Liver (tissue), 9 donors: ENCODE measurements around the gene DOCK2. TPM values are rescaled to one million over a fixed set of nuclear protein-coding genes. Genes with fewer than 3 reads are reported as not detected.

Experiments used
- DNase-seq: peaks from one replicate; pipeline ENCODE4 v3.0.0-alpha.2; 2017; ENCODE audit warnings: low spot score
- H3K27ac ChIP-seq, 2 donors: one replicate each; pipeline ENCODE4 v1.7.0; 2013; ENCODE audit warnings: inconsistent platforms in 2 of 2, low read length in 2 of 2, control low read depth in 1 of 2, low read depth in 1 of 2, mild to moderate bottlenecking in 1 of 2
- H3K27me3 ChIP-seq, 4 donors: one replicate each; pipeline versions ENCODE4 v1.6.1 to v1.7.0; 2013; ENCODE audit warnings: low read length in 3 of 4, inconsistent platforms in 1 of 4, mild to moderate bottlenecking in 1 of 4, moderate library complexity in 1 of 4; ENCODE audit not compliant: control insufficient read depth in 4 of 4, insufficient read depth in 4 of 4
- H3K36me3 ChIP-seq, 4 donors: one replicate each; pipeline versions ENCODE4 v1.6.1 to v1.7.0; 2013; ENCODE audit warnings: low read length in 3 of 4, mild to moderate bottlenecking in 3 of 4, low read depth in 1 of 4, moderate library complexity in 1 of 4; ENCODE audit not compliant: control insufficient read depth in 4 of 4, insufficient read depth in 3 of 4
- H3K4me1 ChIP-seq, 4 donors: one replicate each; pipeline versions ENCODE4 v1.6.1 to v1.7.0; 2013; ENCODE audit warnings: low read length in 3 of 4, mild to moderate bottlenecking in 3 of 4, moderate library complexity in 1 of 4; ENCODE audit not compliant: control insufficient read depth in 4 of 4, insufficient read depth in 4 of 4
- H3K4me3 ChIP-seq, 3 donors: one replicate each; pipeline versions ENCODE4 v1.6.1 to v1.7.0; 2013; ENCODE audit warnings: low read length in 3 of 3, control low read depth in 1 of 3, low read depth in 1 of 3, mild to moderate bottlenecking in 1 of 3
- H3K9ac ChIP-seq, 2 donors: one replicate each; pipeline ENCODE4 v1.7.0; 2013; ENCODE audit warnings: low read length in 2 of 2, mild to moderate bottlenecking in 2 of 2, moderate library complexity in 2 of 2, control low read depth in 1 of 2, low read depth in 1 of 2
- H3K9me3 ChIP-seq, 4 donors: one replicate each; pipeline versions ENCODE4 v1.6.1 to v1.7.0; 2013; ENCODE audit warnings: low read length in 3 of 4; ENCODE audit not compliant: control insufficient read depth in 4 of 4
- EGR1 ChIP-seq, 2 donors: IDR thresholded peaks; 2 replicates each; pipeline ENCODE4 v1.6.1; 2016 to 2018; ENCODE audit warnings: antibody characterized with exemption in 2 of 2, low read depth in 2 of 2
- FOXA1 ChIP-seq: IDR thresholded peaks from 2 replicates; pipeline ENCODE4 v1.6.1; 2016; ENCODE audit warnings: antibody characterized with exemption
- FOXA2 ChIP-seq: IDR thresholded peaks from 2 replicates; pipeline ENCODE4 v1.6.1; 2016; ENCODE audit warnings: antibody characterized with exemption
- GABPA ChIP-seq, 2 donors: IDR thresholded peaks in 1 of 2; conservative IDR thresholded peaks in 1 of 2; 2 replicates each; pipeline ENCODE4 v1.6.1; 2016; ENCODE audit warnings: antibody characterized with exemption in 2 of 2, mild to moderate bottlenecking in 1 of 2, moderate library complexity in 1 of 2
- HNF4A ChIP-seq, 2 donors: conservative IDR thresholded peaks; 2 replicates each; pipeline ENCODE4 v1.6.1; 2016; ENCODE audit warnings: antibody characterized with exemption in 2 of 2, mild to moderate bottlenecking in 2 of 2
- HNF4G ChIP-seq: IDR thresholded peaks from 2 replicates; pipeline ENCODE4 v1.6.1; 2016; ENCODE audit warnings: antibody characterized with exemption
- JUND ChIP-seq, 2 donors: IDR thresholded peaks; 2 replicates each; pipeline ENCODE4 v1.6.1; 2016; ENCODE audit warnings: antibody characterized with exemption in 2 of 2
- NR2F2 ChIP-seq: IDR thresholded peaks from 2 replicates; pipeline ENCODE4 v1.6.1; 2016; ENCODE audit warnings: antibody characterized with exemption
- RAD21 ChIP-seq, 2 donors: IDR thresholded peaks; 2 replicates each; pipeline ENCODE4 v1.6.1; 2016; ENCODE audit warnings: antibody characterized with exemption in 2 of 2, mild to moderate bottlenecking in 2 of 2
- SP1 ChIP-seq: IDR thresholded peaks from 2 replicates; pipeline ENCODE4 v1.6.1; 2018; ENCODE audit warnings: antibody characterized with exemption, mild to moderate bottlenecking
- YY1 ChIP-seq: IDR thresholded peaks from 2 replicates; pipeline ENCODE4 v1.6.1; 2016; ENCODE audit warnings: antibody characterized with exemption, mild to moderate bottlenecking
- WGBS: extraction: QIAGEN DNeasy Blood & Tissue Kit; methylation state at CpG from one replicate; pipeline ENCODE4 v1.1.7; 2013; 5-methylcytosine and 5-hydroxymethylcytosine counted together
- polyA plus RNA-seq, 2 donors: library from polyadenylated mRNA; stranded (reverse) in 1 of 2; unstranded in 1 of 2; fragments of 200-250 nt in 1 of 2; fragments of >200 nt in 1 of 2; fragmentation: Nextera tagmentation in 1 of 2; extraction: Ambion mirVana in 1 of 2; gene quantifications; one replicate each; pipeline versions ENCODE4 v1.2.1 to v1.2.3, GENCODE V29; 2013 to 2015
- total RNA-seq, 2 donors: library from RNA; depleted of rRNA; stranded (reverse); fragments of >200 nt; gene quantifications; one replicate each; pipeline ENCODE4 v1.2.3, GENCODE V29; 2014
- TF ChIP-seq, protein P1 (sequence below): IDR thresholded peaks from 2 replicates; pipeline ENCODE4 v1.6.1; 2016; ENCODE audit warnings: antibody characterized with exemption
- TF ChIP-seq, protein P2 (sequence below): fragments of 150-350 bp; IDR thresholded peaks from 2 replicates; pipeline ENCODE4 v1.5.1; 2017; ENCODE audit warnings: improper control_type of control experiment, low read depth, low read length; ENCODE audit not compliant: missing input control
- TF ChIP-seq, protein P3 (sequence below): IDR thresholded peaks from 2 replicates; pipeline ENCODE4 v1.6.1; 2016; ENCODE audit warnings: antibody characterized with exemption, mild to moderate bottlenecking
- donor health status: healthy.
- donor health status: healthy.
- donor health status: healthy.
- donor health status: healthy.
- donor health status: healthy.

Gene DOCK2
- total and polyA plus RNA-seq, 4 donors, result 2.3 to 26.6 (median 8.2) TPM

DNA sequence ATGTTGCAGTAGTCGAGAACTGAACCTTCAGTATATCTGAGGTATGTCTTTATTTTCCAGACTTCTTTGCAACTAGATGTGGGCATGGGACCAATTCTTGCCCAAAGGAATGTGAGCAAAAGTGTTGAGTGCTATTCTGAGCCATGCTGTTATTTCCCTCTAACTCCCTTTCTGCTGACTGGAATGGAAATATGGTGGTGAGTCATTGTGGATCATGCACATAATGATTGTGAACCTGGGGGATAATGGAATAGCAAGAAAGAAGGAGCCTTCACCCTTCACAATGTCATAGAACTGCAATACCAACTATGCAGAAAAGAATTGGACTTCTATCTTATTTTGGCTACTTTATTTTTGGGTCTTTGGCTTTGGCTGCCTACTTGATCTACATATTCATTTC lies 10.3 kb upstream of the DOCK2 start:
- 71% methylated on average over 1 of the region's 1 CpG for WGBS
- Histone ChIP-seq H3K4me1 (no peaks in the 10 kb centered on the region), H3K4me3 (no peak overlapping the region), H3K9ac (no peak overlapping the region), H3K9me3 (no peaks in the 10 kb centered on the region), H3K27me3 (no peaks in the 10 kb centered on the region), H3K36me3 (no peaks in the 10 kb centered on the region), H3K27ac (no peak overlapping the region)
- DNase-seq, result no peak
- TF ChIP-seq, protein P1, sequence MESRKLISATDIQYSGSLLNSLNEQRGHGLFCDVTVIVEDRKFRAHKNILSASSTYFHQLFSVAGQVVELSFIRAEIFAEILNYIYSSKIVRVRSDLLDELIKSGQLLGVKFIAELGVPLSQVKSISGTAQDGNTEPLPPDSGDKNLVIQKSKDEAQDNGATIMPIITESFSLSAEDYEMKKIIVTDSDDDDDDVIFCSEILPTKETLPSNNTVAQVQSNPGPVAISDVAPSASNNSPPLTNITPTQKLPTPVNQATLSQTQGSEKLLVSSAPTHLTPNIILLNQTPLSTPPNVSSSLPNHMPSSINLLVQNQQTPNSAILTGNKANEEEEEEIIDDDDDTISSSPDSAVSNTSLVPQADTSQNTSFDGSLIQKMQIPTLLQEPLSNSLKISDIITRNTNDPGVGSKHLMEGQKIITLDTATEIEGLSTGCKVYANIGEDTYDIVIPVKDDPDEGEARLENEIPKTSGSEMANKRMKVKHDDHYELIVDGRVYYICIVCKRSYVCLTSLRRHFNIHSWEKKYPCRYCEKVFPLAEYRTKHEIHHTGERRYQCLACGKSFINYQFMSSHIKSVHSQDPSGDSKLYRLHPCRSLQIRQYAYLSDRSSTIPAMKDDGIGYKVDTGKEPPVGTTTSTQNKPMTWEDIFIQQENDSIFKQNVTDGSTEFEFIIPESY, result no peak
- no peak for TF ChIP-seq JUND (IDR thresholded peaks at IDR 0.05)
- no peak for TF ChIP-seq FOXA1
- TF ChIP-seq YY1, result no peak
- TF ChIP-seq, protein P2, sequence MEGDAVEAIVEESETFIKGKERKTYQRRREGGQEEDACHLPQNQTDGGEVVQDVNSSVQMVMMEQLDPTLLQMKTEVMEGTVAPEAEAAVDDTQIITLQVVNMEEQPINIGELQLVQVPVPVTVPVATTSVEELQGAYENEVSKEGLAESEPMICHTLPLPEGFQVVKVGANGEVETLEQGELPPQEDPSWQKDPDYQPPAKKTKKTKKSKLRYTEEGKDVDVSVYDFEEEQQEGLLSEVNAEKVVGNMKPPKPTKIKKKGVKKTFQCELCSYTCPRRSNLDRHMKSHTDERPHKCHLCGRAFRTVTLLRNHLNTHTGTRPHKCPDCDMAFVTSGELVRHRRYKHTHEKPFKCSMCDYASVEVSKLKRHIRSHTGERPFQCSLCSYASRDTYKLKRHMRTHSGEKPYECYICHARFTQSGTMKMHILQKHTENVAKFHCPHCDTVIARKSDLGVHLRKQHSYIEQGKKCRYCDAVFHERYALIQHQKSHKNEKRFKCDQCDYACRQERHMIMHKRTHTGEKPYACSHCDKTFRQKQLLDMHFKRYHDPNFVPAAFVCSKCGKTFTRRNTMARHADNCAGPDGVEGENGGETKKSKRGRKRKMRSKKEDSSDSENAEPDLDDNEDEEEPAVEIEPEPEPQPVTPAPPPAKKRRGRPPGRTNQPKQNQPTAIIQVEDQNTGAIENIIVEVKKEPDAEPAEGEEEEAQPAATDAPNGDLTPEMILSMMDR, result no peak
- no peak for TF ChIP-seq FOXA2
- TF ChIP-seq RAD21 (IDR thresholded peaks at IDR 0.05), result no peak

DNA sequence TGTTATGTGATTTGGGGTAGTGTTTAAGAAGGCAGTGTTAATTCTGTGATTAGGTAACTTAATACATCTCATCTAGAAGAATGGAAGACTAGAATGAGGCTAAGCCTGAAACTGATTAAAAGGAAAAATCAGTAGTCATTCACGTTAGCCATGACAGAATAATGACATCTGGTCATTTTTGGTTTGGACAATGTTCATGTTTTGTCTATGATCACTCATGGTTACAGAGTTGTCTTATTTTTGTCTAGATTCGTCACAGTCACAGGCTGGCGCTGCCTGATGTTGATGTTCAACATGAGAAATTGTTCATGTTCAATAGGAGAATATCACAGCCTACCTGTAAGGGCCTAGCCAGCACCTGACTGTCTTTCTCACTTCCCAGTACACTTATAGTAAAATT lies 9.5 kb upstream of the DOCK2 start:
- no peak for DNase-seq
- Histone ChIP-seq H3K9ac (no peak overlapping the region), H3K4me1 (no peaks in the 10 kb centered on the region), H3K36me3 (no peaks in the 10 kb centered on the region), H3K27ac (no peak overlapping the region), H3K27me3 (no peaks in the 10 kb centered on the region), H3K4me3 (no peak overlapping the region), H3K9me3 (no peaks in the 10 kb centered on the region)
- TF ChIP-seq YY1, result no peak
- no peak for TF ChIP-seq EGR1 (IDR thresholded peaks at IDR 0.05; ENCODE audit: low read depth in 2 of 2)
- WGBS, result 68% methylated on average over 3 of the region's 3 CpGs

DNA sequence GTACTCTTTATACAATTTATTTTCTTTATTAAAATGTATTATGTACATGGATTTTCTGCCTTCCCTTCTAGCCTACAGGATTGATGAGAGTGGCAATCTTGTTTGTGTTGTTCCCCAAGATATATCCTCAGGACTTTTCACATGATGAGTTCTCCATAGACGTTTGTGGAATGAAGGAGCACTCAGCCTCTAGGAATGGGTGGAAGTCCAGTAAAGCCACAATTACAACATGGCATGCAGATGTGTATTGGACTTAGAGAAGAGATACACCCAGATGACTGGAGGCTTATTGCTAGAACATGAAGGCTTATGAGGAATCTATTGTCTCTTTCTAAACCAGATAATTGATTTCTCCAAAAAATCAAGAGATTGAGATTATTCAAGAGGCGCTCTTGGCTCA lies 8.2 kb upstream of the DOCK2 start:
- H3K9ac ChIP-seq, result no peak overlapping the region
- whole genome bisulfite sequencing, result 71% methylated on average over 2 of the region's 2 CpGs

More for the DNA sequence above, 8.2 kb upstream of the DOCK2 start:
- TF ChIP-seq, protein P1, result no peak
- TF ChIP-seq EGR1 (IDR thresholded peaks at IDR 0.05; ENCODE audit: low read depth in 2 of 2) (no peak), SP1 (no peak), YY1 (no peak), HNF4G (no peak), NR2F2 (no peak), FOXA1 (no peak), GABPA (IDR thresholded peaks at IDR 0.05 in 1 of 2, conservative IDR thresholded peaks at IDR 0.05 in 1 of 2) (no peak), HNF4A (conservative IDR thresholded peaks at IDR 0.05) (no peak), JUND (IDR thresholded peaks at IDR 0.05) (no peak)
- TF ChIP-seq, protein P3, sequence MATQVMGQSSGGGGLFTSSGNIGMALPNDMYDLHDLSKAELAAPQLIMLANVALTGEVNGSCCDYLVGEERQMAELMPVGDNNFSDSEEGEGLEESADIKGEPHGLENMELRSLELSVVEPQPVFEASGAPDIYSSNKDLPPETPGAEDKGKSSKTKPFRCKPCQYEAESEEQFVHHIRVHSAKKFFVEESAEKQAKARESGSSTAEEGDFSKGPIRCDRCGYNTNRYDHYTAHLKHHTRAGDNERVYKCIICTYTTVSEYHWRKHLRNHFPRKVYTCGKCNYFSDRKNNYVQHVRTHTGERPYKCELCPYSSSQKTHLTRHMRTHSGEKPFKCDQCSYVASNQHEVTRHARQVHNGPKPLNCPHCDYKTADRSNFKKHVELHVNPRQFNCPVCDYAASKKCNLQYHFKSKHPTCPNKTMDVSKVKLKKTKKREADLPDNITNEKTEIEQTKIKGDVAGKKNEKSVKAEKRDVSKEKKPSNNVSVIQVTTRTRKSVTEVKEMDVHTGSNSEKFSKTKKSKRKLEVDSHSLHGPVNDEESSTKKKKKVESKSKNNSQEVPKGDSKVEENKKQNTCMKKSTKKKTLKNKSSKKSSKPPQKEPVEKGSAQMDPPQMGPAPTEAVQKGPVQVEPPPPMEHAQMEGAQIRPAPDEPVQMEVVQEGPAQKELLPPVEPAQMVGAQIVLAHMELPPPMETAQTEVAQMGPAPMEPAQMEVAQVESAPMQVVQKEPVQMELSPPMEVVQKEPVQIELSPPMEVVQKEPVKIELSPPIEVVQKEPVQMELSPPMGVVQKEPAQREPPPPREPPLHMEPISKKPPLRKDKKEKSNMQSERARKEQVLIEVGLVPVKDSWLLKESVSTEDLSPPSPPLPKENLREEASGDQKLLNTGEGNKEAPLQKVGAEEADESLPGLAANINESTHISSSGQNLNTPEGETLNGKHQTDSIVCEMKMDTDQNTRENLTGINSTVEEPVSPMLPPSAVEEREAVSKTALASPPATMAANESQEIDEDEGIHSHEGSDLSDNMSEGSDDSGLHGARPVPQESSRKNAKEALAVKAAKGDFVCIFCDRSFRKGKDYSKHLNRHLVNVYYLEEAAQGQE, result no peak
- Histone ChIP-seq H3K4me1 (no peaks in the 10 kb centered on the region), H3K9me3 (no peaks in the 10 kb centered on the region), H3K27ac (no peak overlapping the region), H3K36me3 (no peaks in the 10 kb centered on the region), H3K4me3 (no peak overlapping the region), H3K27me3 (no peaks in the 10 kb centered on the region)
- no peak for DNase-seq
